Activated T-cell treated with anti-CD3 and anti-CD28 coated beads for 1 hour (primary cell): Measurements from ENCODE around the gene FXYD4.
"Not testable (repeated sequence)": the region's sequence is repeated elsewhere in the genome, so short reads cannot be mapped to it uniquely, and the experiment has no call there.

Source experiments
- DNase-seq: peaks from one replicate; pipeline ENCODE4 v3.0.0-alpha.2; 2020; ENCODE audit warnings: low read depth

Gene FXYD4

GRCh38 chr10:43371418-43371817, at the start of gene FXYD4:
Gene FXYD4, plus strand, starts transcription at chr10:43371636. Its CDS starts 2,111 bp downstream, at chr10:43373747.
- DNase-seq: no peak

- DNase-seq: no peak
Observed at GRCh38 chr10:43322331-43322730, 49.1 kb upstream of the FXYD4 start.

GRCh38 chr10:43322769-43323168, 48.7 kb upstream of the FXYD4 start:
- DNase-seq: peak; percentile 70

GRCh38 chr10:43323245-43323644, 48.2 kb upstream of the FXYD4 start:
- DNase-seq: no peak

GRCh38 chr10:43324876-43325275, 46.6 kb upstream of the FXYD4 start:
- no peak for DNase-seq

GRCh38 chr10:43327171-43327570, 44.3 kb upstream of the FXYD4 start:
- DNase-seq: no peak

GRCh38 chr10:43327986-43328385, 43.5 kb upstream of the FXYD4 start:
- DNase-seq: no peak

GRCh38 chr10:43328810-43329209, 42.6 kb upstream of the FXYD4 start:
- DNase-seq: not testable (repeated sequence)

GRCh38 chr10:43329246-43329885, 42.1 kb upstream of the FXYD4 start:
- DNase-seq: not testable (repeated sequence)

GRCh38 chr10:43330049-43330823, 41.2 kb upstream of the FXYD4 start:
- DNase-seq: not testable (repeated sequence)

GRCh38 chr10:43330824-43331127, 40.7 kb upstream of the FXYD4 start:
- not testable (repeated sequence) for DNase-seq

- no peak for DNase-seq
Observed at GRCh38 chr10:43333653-43334052, 37.8 kb upstream of the FXYD4 start.

GRCh38 chr10:43336061-43336460, 35.4 kb upstream of the FXYD4 start:
- no peak for DNase-seq

- no peak for DNase-seq
Observed at GRCh38 chr10:43336641-43337318, 34.7 kb upstream of the FXYD4 start.

- not testable (repeated sequence) for DNase-seq
Observed at GRCh38 chr10:43337536-43337935, 33.9 kb upstream of the FXYD4 start.

- DNase-seq: no peak
Observed at GRCh38 chr10:43338117-43338516, 33.3 kb upstream of the FXYD4 start.

GRCh38 chr10:43339136-43339535, 32.3 kb upstream of the FXYD4 start:
- DNase-seq: no peak

GRCh38 chr10:43340101-43340500, 31.3 kb upstream of the FXYD4 start:
- DNase-seq: no peak

- DNase-seq: no peak
Observed at GRCh38 chr10:43340619-43341018, 30.8 kb upstream of the FXYD4 start.

GRCh38 chr10:43341450-43341849, 30.0 kb upstream of the FXYD4 start:
- no peak for DNase-seq

GRCh38 chr10:43342279-43343125, 28.9 kb upstream of the FXYD4 start:
- no peak for DNase-seq

- DNase-seq: no peak
Observed at GRCh38 chr10:43343126-43343525, 28.3 kb upstream of the FXYD4 start.
